Hepatocyte (in vitro differentiated cells): ENCODE results near the gene TCF12.

Experiments used
- CTCF ChIP-seq: fragments of 200-600 bp; sonication (generic); IDR thresholded peaks from 2 replicates; pipeline ENCODE4 v1.5.1; 2016; ENCODE audit warnings: antibody characterized with exemption, mild to moderate bottlenecking; ENCODE audit not compliant: poor library complexity
- EZH2 ChIP-seq: fragments of 200-600 bp; sonication (generic); IDR thresholded peaks from 2 replicates; pipeline ENCODE4 v1.6.1; 2016; ENCODE audit warnings: antibody characterized with exemption, mild to moderate bottlenecking, borderline replicate concordance
- EZH2phosphoT487 ChIP-seq: fragments of 200-600 bp; sonication (generic); IDR thresholded peaks from one replicate; pipeline ENCODE4 v1.6.1; 2018; ENCODE audit warnings: antibody characterized with exemption, mild to moderate bottlenecking, low read depth, moderate library complexity; ENCODE audit not compliant: unreplicated experiment, severe bottlenecking

- no peak for TF ChIP-seq CTCF
- TF ChIP-seq EZH2phosphoT487: no peak
- TF ChIP-seq EZH2: no peak
These were observed 412.3 kb downstream of the TCF12 start for GRCh38 chr15:57330619-57331340.
